EH (cell line): Measurements from ENCODE around the gene APOBEC3C.
"Not testable (repeated sequence)": the region's sequence is repeated elsewhere in the genome, so short reads cannot be mapped to it uniquely, and the experiment has no call there.

Source experiments
- DNase-seq: peaks from one replicate; pipeline ENCODE4 v3.0.0-alpha.2; 2015; ENCODE audit warnings: low read depth

APOBEC3C gene

DNA sequence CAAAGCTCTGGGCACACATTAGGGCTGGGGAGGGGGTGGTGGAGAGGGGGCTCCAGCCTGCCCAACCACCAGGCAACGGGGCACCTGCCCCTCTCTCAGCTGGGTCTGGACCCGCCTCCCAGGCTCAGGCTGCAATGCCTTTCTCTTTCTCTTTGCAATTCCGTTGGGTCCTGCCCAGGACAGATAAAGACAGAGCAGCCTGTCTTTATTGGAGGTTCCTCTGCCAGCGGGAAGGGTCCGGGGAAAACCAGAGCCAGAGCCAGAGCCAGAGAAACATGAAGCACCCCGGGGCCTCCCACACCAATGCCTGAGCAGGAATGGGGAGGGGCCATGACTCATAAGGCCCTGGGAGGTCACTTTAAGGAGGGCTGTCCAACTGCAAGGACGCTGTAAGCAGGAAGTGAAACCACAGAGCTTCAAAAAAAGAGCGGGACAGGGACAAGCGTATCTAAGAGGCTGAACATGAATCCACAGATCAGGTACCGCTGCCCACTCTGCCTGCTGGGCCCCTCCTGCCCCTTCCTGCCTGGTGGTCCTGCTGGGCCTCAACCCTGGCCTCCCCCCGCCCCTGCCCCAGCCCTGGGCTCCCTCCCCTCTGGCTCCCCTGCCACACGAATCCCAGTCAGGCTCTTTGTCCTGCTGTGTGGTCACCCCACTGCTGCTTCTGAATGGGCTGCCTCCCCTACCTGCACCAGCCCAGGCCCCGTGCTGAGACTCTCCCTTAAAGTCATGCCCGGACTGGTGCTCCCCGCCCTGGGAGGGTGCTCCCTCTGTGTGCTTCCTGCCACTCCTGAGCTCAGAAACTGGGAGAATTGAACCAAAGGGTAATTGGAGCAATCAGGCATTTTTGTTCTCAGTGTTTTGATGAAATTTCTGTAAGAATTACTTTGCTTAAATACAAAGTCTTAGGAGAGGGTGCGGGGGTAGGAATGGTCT, 31.8 kb upstream of the APOBEC3C start, which contains the start of gene APOBEC3B:
Gene APOBEC3B (plus strand): TSS at position 356 of the 936 bp plus-strand sequence. CDS start 107 bp downstream, at position 463.
- peak; percentile 93 for DNase-seq

GRCh38 chr22:38984224-38984623, 29.8 kb upstream of the APOBEC3C start:
- no peak for DNase-seq

- DNase-seq = not testable (repeated sequence)
These were observed 29.0 kb upstream of the APOBEC3C start for GRCh38 chr22:38984784-38985757.

DNA sequence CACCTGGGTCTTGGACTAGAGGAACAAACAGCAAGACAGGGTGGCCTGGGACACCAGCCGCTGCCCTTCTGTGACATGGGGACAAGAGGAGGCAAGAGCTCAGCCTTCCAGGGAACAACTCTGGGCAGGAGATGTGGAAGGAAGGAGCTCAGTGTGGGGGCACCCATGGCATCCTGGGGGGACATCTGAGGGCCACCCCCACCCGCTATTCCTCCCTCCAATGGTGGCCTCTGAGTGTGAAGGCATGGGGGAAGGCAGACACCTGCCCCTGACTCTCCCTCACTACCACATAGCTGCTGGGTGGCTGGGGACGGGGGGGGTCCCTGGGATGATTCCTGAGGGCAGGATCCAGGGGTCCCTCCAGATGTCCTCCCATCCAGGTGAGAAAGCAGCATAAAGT, 27.4 kb upstream of the APOBEC3C start:
- DNase-seq = no peak

DNA sequence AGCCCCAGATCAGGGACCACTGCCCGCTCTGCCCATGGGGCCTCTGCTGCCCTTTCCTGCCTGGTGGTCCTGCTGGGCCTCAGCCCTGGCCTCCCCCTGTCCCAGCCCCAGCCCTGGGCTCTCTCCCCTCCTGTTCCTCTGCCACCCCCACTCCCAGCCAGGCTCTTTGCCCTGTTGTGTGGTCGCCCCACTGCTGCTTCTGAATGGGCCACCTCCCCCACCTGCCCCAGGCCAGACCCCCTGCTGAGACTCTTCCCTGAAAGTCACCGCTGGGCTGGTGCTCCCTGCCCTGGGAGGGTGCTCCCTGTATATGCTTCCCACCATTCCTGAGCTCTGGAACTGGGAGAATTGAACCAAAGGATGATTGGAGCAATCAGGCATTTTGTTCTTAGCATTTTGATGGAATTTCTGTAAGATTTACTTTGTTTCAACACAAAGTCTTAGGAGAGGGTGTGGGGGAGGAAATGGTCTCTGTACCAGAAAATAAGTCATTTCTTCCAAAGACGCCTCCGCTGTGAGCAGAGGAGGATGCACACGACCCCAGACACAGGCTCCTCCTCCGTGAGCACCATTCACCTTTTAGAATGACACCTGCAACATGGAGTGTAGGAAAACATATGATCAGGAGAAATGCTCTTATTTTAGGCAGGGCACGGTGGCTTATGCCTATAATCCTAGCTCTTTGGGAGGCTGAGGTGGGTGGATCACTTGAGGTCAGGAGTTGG, 26.7 kb upstream of the APOBEC3C start:
- DNase-seq = no peak

- DNase-seq = no peak
These were observed 24.6 kb upstream of the APOBEC3C start for GRCh38 chr22:38989466-38989865.

- not testable (repeated sequence) for DNase-seq
These were observed 21.1 kb upstream of the APOBEC3C start for GRCh38 chr22:38992871-38993371.

DNA sequence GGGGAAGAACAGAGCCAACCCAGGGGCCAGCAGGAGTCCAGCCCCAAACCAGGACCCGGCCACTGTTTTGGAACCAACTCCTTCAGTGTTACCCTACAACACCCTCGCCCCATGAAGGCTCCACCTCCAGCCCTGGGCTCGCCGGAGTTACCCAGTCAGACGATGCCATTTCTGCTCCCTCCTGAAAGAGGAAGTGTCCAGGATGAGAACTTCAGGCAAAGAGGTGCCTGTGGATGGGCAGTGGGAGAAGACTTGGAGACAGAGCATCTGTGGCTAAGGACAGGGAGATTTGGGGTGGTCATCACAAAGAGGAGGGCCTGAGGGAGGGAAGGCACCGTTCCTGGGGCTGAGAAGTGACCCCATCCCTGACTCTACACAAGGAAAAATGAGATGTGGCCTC, 18.0 kb upstream of the APOBEC3C start:
- DNase-seq = no peak

- no peak for DNase-seq
These were observed 16.5 kb upstream of the APOBEC3C start for GRCh38 chr22:38997518-38997917.

DNA sequence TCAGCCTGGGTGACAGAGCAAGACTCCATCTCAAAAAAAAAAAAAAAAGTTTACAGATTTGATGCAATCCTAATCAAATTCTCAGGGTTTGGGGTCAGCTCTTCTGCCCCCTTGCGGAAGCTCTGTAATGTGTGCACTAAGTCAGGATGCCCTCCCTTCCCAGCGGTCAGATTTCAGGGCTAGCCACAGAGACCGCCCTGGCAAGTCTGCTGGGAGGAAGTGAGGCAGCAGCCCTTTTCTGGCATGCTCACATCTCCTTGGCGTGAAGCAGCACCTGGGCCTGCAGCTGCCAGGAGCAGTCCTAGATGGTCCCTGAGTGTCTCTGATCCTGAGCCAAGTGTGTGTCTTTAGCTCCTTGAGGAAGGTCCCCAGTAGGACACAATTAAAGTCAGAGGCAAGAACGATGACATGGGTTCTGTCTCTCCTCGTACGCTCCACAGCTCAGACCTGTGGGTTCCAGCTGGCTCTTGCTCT, 10.9 kb upstream of the APOBEC3C start:
- peak; percentile 90 for DNase-seq

DNA sequence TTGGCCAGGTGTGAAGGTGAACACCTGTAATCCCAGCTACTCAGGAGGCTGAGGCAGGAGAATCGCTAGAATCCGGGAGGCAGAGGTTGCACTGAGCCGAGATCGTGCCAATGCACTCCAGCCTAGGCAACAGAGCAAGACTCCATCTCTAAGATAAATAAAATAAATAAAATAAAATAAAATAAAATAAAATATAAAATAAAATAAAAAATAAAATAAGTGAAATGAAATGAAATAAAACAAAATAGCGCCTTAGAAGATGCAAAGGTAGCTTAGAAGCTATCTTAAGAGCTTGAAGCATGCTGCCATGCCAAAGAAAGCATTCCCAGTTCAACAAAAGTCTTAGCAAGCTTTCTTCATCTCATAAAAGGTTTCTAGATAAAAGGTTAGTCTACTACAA, 6.9 kb upstream of the APOBEC3C start:
- DNase-seq = no peak

DNA sequence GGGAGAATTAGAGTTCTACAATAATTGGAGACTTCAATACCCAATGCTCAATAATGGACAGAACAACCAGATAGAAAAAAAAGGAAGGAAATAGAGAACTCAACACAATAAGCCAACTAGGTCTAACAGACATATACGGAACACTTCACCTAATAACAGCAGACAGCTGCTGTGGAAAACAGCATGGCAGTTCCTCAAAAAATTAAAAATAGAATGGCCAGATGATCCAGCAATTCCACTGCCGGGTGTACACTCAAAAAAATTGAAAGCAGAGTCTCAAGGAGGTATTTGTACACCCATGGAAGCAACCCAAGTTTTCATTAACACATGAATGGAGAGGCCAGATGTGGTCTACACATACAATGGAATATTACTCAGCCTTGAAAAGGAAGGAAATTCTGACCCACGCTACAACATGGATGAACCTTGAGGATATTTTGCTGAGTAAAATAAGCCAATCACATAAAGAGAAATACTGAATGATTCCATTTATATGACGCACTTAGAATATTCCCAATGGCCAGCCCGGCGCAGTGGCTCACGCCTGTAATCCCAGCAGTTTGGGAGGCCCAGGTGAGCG, 5.7 kb upstream of the APOBEC3C start:
- not testable (repeated sequence) for DNase-seq

GRCh38 chr22:39010946-39011345, 3.1 kb upstream of the APOBEC3C start:
- no peak for DNase-seq

DNA sequence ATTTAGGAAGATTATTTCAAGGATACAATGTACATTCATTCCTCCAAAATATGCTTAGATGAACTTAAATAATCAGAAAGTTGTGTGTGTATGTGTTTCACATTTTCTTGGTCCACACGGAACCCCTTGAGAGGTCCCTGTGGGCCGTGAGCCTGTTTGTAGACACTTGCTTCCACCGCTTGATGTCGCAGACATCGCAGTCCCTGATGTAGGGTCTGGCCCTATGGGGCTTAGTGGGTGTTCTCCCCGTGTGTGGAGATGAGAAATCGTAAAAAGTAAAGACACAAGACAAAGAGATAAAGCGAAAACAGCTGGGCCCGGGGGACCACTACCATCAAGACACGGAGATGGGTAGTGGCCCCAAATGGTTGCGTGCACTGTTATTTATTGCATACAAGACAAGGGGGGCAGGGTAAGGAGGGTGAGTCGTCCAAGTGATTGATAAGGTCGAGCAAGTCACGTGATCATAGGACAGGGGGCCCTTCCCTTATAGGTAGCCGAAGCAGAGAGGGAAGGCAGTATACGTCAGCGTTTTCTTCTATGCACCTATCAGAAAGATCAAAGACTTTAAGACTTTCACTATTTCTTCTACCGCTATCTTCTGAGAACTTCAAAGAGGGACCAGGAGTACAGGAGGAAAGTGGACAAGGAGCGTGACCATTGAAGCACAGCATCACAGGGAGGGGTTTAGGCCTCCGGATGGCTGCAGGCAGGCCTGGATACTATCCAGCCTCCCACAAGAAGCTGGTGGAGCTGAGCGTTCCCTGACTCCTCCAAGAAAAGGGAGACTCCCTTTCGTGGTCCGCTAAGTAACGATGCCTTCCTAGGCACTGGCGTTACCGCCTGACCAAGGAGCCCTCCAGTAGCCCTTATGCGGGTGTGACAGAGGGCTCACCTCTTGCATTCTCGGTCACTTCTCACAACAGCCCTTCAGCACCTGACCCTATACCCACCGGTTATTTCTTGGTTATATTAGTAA, 1.2 kb upstream of the APOBEC3C start:
- no peak for DNase-seq

GRCh38 chr22:39013561-39013941, 506 bp upstream of the APOBEC3C start:
- DNase-seq = not testable (repeated sequence)

GRCh38 chr22:39014723-39015121, 665 bp downstream of the APOBEC3C start:
- peak; percentile 18 for DNase-seq

DNA sequence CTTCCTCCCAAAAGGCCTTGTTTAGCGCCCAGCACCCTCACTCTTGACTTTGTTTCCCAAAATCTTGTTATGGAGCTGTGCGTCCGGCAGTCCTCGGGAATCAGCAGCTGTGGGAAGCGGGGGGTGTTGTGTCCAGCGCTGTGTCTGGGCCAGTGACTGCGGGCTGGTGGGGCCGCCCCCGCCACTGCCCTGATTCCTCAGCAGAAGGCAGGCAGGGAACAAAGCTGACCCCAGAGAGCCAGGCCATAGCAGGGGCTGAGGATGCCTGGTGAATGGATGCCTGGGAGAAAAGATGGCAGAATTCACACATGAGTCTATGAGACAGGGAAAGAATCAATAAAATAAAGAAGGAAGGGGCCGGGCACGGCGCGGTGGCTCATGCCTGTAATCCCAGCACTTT, 2.5 kb downstream of the APOBEC3C start:
- no peak for DNase-seq

DNA sequence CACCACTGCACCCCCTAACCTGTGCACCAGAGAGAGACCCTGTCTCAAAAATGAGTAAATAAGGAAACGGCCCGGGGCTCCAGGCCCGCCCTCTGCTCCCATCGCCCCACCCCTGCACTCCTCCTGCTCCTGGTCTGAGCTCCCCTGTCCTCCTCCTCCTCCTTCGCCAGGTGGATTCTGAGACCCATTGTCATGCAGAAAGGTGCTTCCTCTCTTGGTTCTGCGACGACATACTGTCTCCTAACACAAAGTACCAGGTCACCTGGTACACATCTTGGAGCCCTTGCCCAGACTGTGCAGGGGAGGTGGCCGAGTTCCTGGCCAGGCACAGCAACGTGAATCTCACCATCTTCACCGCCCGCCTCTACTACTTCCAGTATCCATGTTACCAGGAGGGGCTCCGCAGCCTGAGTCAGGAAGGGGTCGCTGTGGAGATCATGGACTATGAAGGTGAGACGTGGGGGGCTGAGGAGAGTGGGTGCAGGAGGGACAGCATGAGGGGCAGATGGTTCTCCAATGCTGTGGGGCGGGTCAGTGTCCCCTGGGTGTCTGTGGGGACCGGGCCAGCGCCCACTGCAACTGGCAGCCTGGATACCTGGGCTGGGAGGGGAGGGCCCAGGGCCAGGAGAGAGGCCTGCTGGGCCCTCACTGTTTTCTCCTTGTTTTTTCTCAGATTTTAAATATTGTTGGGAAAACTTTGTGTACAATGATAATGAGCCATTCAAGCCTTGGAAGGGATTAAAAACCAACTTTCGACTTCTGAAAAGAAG, 3.7 kb downstream of the APOBEC3C start:
- DNase-seq = no peak

- not testable (repeated sequence) for DNase-seq
These were observed 6.1 kb downstream of the APOBEC3C start for GRCh38 chr22:39020021-39020651.
